H1 (cell line): ENCODE data around the gene MPP2. TPM values are rescaled to one million over a fixed set of nuclear protein-coding genes. Genes with fewer than 3 reads are reported as not detected.

Experiments used
- CTCF ChIA-PET: fragments of 300-600 bp; sonication (Branson Sonifier 250); formaldehyde crosslinking; loops from one replicate; lab custom pipeline; 2021; ENCODE audit not compliant: partially characterized antibody; lab: Charles Lee
- POLR2A ChIA-PET: fragments of 300-600 bp; sonication (Branson Sonifier 250); formaldehyde crosslinking; loops from one replicate; lab custom pipeline; 2021; ENCODE audit warnings: inconsistent platforms; ENCODE audit not compliant: partially characterized antibody; lab: Charles Lee
- DNase-seq, 2 experiments: peaks; one replicate each; pipeline versions ENCODE4 v3.0.0 to v3.0.0-alpha.2; 2010 to 2022; ENCODE audit warnings: low spot score in 2 of 2, low read depth in 1 of 2, mixed read lengths in 1 of 2
- FAIRE-seq: peaks from 2 replicates; lab custom pipeline; 2011; peaks lifted over from hg19 to GRCh38; lab: Jason Lieb, UNC
- H2AFZ ChIP-seq: 2 replicates; pipeline ENCODE4 v1.8.1; 2012; ENCODE audit warnings: low read length, inconsistent platforms
- H2AK5ac ChIP-seq: 2 replicates; pipeline ENCODE4 v1.6.1; 2013; ENCODE audit warnings: low read depth, low read length
- H2BK120ac ChIP-seq: replicated peaks from 2 replicates; pipeline ENCODE3; 2013; ENCODE audit warnings: low read depth, low read length, inconsistent platforms
- H2BK12ac ChIP-seq: 2 replicates; pipeline ENCODE4 v1.6.1; 2013; ENCODE audit warnings: low read depth, low read length
- H2BK15ac ChIP-seq: 2 replicates; pipeline ENCODE4 v1.6.1; 2013; ENCODE audit warnings: low read length
- H2BK20ac ChIP-seq: 2 replicates; pipeline ENCODE4 v1.6.1; 2013; ENCODE audit warnings: low read length
- H2BK5ac ChIP-seq: 2 replicates; pipeline ENCODE4 v1.6.1; 2013; ENCODE audit warnings: low read depth, low read length
- H3K14ac ChIP-seq: 2 replicates; pipeline ENCODE4 v1.6.1; 2013; ENCODE audit warnings: inconsistent platforms; ENCODE audit not compliant: insufficient read length
- H3K18ac ChIP-seq: 2 replicates; pipeline ENCODE4 v1.6.1; 2013; ENCODE audit warnings: low read length; ENCODE audit errors: extremely low read depth
- H3K23ac ChIP-seq: 2 replicates; pipeline ENCODE4 v1.6.1; 2013; ENCODE audit warnings: inconsistent platforms; ENCODE audit not compliant: insufficient read length
- H3K23me2 ChIP-seq: 2 replicates; pipeline ENCODE4 v1.6.1; 2013; ENCODE audit warnings: low read depth, low read length
- H3K27ac ChIP-seq: 2 replicates; pipeline ENCODE4 v1.6.1; 2011; ENCODE audit warnings: low read depth, low read length, inconsistent platforms
- H3K27me3 ChIP-seq, 4 experiments: replicated peaks in 1 of 4; 1 replicate in 1 of 4; 2 replicates in 3 of 4; pipeline versions ENCODE4 v1.6.1 to v1.8.1; 2011 to 2013; ENCODE audit warnings: low read length in 3 of 4, mild to moderate bottlenecking in 3 of 4, inconsistent platforms in 2 of 4, mixed read lengths in 2 of 4, moderate library complexity in 1 of 4; ENCODE audit not compliant: control insufficient read depth in 3 of 4, insufficient read depth in 3 of 4; ENCODE audit errors: extremely low read depth in 1 of 4
- H3K36me3 ChIP-seq, 4 experiments: 2 replicates each; pipeline versions ENCODE4 v1.6.1 to v1.8.1; 2011 to 2013; ENCODE audit warnings: mild to moderate bottlenecking in 4 of 4, low read length in 3 of 4, moderate library complexity in 2 of 4, control low read depth in 1 of 4, inconsistent platforms in 1 of 4; ENCODE audit not compliant: insufficient read depth in 4 of 4, control insufficient read depth in 2 of 4
- H3K4ac ChIP-seq: replicated peaks from 2 replicates; pipeline ENCODE3; 2013; ENCODE audit warnings: low read length, low read depth, mixed read lengths, inconsistent platforms; ENCODE audit not compliant: insufficient read length
- H3K4me1 ChIP-seq, 4 experiments: replicated peaks in 1 of 4; 1 replicate in 1 of 4; 2 replicates in 3 of 4; pipeline versions ENCODE4 v1.6.1 to v1.8.1; 2011 to 2013; ENCODE audit warnings: low read length in 3 of 4, inconsistent platforms in 2 of 4, mixed read lengths in 1 of 4; ENCODE audit not compliant: insufficient read depth in 4 of 4, control insufficient read depth in 3 of 4
- H3K4me2 ChIP-seq, 2 experiments: 2 replicates each; pipeline versions ENCODE4 v1.6.1 to v1.8.1; 2011 to 2013; ENCODE audit warnings: low read depth in 2 of 2, low read length in 2 of 2, control low read depth in 1 of 2, inconsistent platforms in 1 of 2, mild to moderate bottlenecking in 1 of 2; ENCODE audit not compliant: insufficient read depth in 1 of 2
- H3K4me3 ChIP-seq, 4 experiments: fragments of 200-600, 300-600 bp in 1 of 4; sonication (generic), shearing (Covaris generic), sonication (Bioruptor Twin) in 1 of 4; 2 replicates each; pipeline versions ENCODE4 v1.5.1 to v1.8.1; 2011 to 2016; ENCODE audit warnings: low read length in 4 of 4, low read depth in 3 of 4, control low read depth in 2 of 4, inconsistent platforms in 2 of 4, mild to moderate bottlenecking in 2 of 4, mixed read lengths in 1 of 4, moderate library complexity in 1 of 4; ENCODE audit not compliant: insufficient read depth in 2 of 4; ENCODE audit errors: extremely low read depth in 1 of 4
- H3K56ac ChIP-seq: replicated peaks from 2 replicates; pipeline ENCODE3; 2013; ENCODE audit warnings: low read depth, mild to moderate bottlenecking, mixed read lengths, low read length, inconsistent platforms; ENCODE audit not compliant: insufficient read length
- H3K79me1 ChIP-seq: 2 replicates; pipeline ENCODE4 v1.6.1; 2013; ENCODE audit warnings: low read depth, low read length, control low read depth
- H3K79me2 ChIP-seq, 2 experiments: 2 replicates each; pipeline versions ENCODE4 v1.6.1 to v1.8.1; 2012 to 2013; ENCODE audit warnings: low read length in 2 of 2, mild to moderate bottlenecking in 2 of 2, inconsistent platforms in 1 of 2; ENCODE audit not compliant: insufficient read depth in 2 of 2, control insufficient read depth in 1 of 2
- H3K9ac ChIP-seq, 4 experiments: replicated peaks in 1 of 4; 1 replicate in 1 of 4; 2 replicates in 3 of 4; pipeline versions ENCODE4 v1.6.1 to v1.8.1; 2011 to 2013; ENCODE audit warnings: low read depth in 3 of 4, low read length in 3 of 4, control low read depth in 2 of 4, mild to moderate bottlenecking in 2 of 4, moderate library complexity in 2 of 4, inconsistent platforms in 1 of 4; ENCODE audit errors: extremely low read depth in 1 of 4
- H3K9me3 ChIP-seq, 2 experiments: 2 replicates each; pipeline versions ENCODE4 v1.6.1 to v1.8.1; 2012 to 2013; ENCODE audit warnings: mild to moderate bottlenecking in 2 of 2, moderate library complexity in 2 of 2, control low read depth in 1 of 2, inconsistent platforms in 1 of 2, low read depth in 1 of 2, low read length in 1 of 2, mixed read lengths in 1 of 2; ENCODE audit not compliant: insufficient read depth in 2 of 2
- H4K20me1 ChIP-seq, 2 experiments: replicated peaks in 1 of 2; 2 replicates each; pipeline versions ENCODE3 to v1.8.1; 2011 to 2013; ENCODE audit warnings: inconsistent platforms in 2 of 2, low read length in 2 of 2, mild to moderate bottlenecking in 1 of 2; ENCODE audit not compliant: insufficient read depth in 2 of 2, control insufficient read depth in 1 of 2
- H4K5ac ChIP-seq: 2 replicates; pipeline ENCODE4 v1.6.1; 2013; ENCODE audit warnings: low read length, low read depth, mixed read lengths, inconsistent platforms; ENCODE audit not compliant: insufficient read length
- H4K8ac ChIP-seq: 2 replicates; pipeline ENCODE4 v1.8.0; 2013; ENCODE audit warnings: mild to moderate bottlenecking, moderate library complexity, low read length, inconsistent platforms; ENCODE audit not compliant: insufficient read depth; ENCODE audit errors: extremely low read depth
- H4K91ac ChIP-seq: replicated peaks from 2 replicates; pipeline ENCODE3; 2013; ENCODE audit warnings: low read length, mixed read lengths, inconsistent platforms; ENCODE audit not compliant: insufficient read length
- CHD2 ChIP-seq: IDR thresholded peaks from 2 replicates; pipeline ENCODE4 v1.6.1; 2012; ENCODE audit warnings: low read length, improper control_type of control experiment
- EGR1 ChIP-seq: IDR thresholded peaks from 2 replicates; pipeline ENCODE4 v1.6.1; 2011; ENCODE audit warnings: low read depth, low read length, borderline replicate concordance
- RNF2 ChIP-seq: fragments of 200-900, 300-1000 bp; sonication (generic); IDR thresholded peaks from 2 replicates; pipeline ENCODE4 v1.7.1; 2016; ENCODE audit warnings: borderline replicate concordance, low read depth, mild to moderate bottlenecking, antibody characterized with exemption, low read length; ENCODE audit not compliant: poor library complexity, severe bottlenecking; ENCODE audit errors: missing control alignments
- SAP30 ChIP-seq: fragments of 300-600 bp; sonication (generic); IDR thresholded peaks from 2 replicates; pipeline ENCODE4 v1.7.1; 2012; ENCODE audit warnings: low read length, moderate library complexity, mild to moderate bottlenecking, inconsistent platforms; ENCODE audit not compliant: insufficient read depth, insufficient replicate concordance
- SIX5 ChIP-seq: IDR thresholded peaks from 2 replicates; pipeline ENCODE4 v1.6.1; 2011; ENCODE audit warnings: mild to moderate bottlenecking, low read depth, low read length
- SRF ChIP-seq: IDR thresholded peaks from 2 replicates; pipeline ENCODE4 v1.6.1; 2011; ENCODE audit warnings: mild to moderate bottlenecking, low read depth, low read length, moderate library complexity
- TBP ChIP-seq: IDR thresholded peaks from 2 replicates; pipeline ENCODE4 v1.6.1; 2011; ENCODE audit warnings: low read depth, low read length, improper control_type of control experiment
- WGBS, 2 experiments: shearing (Covaris generic) in 1 of 2; methylation state at CpG; one replicate each; pipeline versions ENCODE4 v1.1.6 to v1.1.7; 2013 to 2015; ENCODE audit warnings: low lambda C conversion rate in 2 of 2, mixed read lengths in 2 of 2, inconsistent platforms in 1 of 2, low coverage in 1 of 2, missing lambda C conversion rate in 1 of 2; ENCODE audit not compliant: insufficient replicate concordance in 2 of 2, insufficient coverage in 1 of 2, insufficient read length in 1 of 2; ENCODE audit errors: extremely low coverage in 1 of 2, missing lambda C conversion rate in 1 of 2; 5-methylcytosine and 5-hydroxymethylcytosine counted together
- polyA plus RNA-seq, 7 experiments: library from polyadenylated mRNA; depleted of rRNA in 3 of 7; stranded (reverse) in 5 of 7; unstranded in 2 of 7; fragments of >200 nt in 5 of 7; fragments of 200-250 nt in 2 of 7; gene quantifications; 1 replicate in 5 of 7; 2 replicates in 1 of 7; 4 replicates in 1 of 7; pipeline versions ENCODE4 v1.2.1 to v1.2.3, GENCODE V29; 2011 to 2013; ENCODE audit warnings: missing spikeins in 2 of 7, mixed read lengths in 2 of 7
- total RNA-seq: library from RNA; stranded (reverse); fragmentation: NEBNext Ultra II Directional; extraction: Animal tissue kit (Norgen Biotek cat#: 25700); gene quantifications from 2 replicates; pipeline ENCODE4 v1.2.1, GENCODE V29; 2021

The MPP2 gene
- total and polyA plus RNA-seq, 2 of the 8 experiments (the other 6 are each of a cell fraction or from before 2014, with no cell fraction given): 30.9 to 34.1 TPM

- FAIRE-seq (no peak), DNase-seq (no peak)
- Histone ChIP-seq H4K91ac (no peak overlapping the region), H4K8ac (no peak overlapping the region), H2BK20ac (no peak overlapping the region), H3K27me3 (peaks cover 0 to 9% (median 7%) of the 10 kb centered on the region in 4 experiments; a peak in 5 of 7 replicates), H3K23ac (no peak overlapping the region), H3K4me2 (peak overlapping the region in 1 of 2 experiments; percentile 66; a peak in 2 of 4 replicates), H3K79me1 (no peaks in the 10 kb centered on the region), H3K9me3 (no peaks in the 10 kb centered on the region), H3K18ac (no peak overlapping the region), H4K5ac (no peak overlapping the region), H3K79me2 (no peaks in the 10 kb centered on the region), H2BK15ac (no peak overlapping the region), H3K4me1 (peaks cover 0 to 8% (median 6%) of the 10 kb centered on the region in 4 experiments; a peak in 5 of 7 replicates), H2BK5ac (no peak overlapping the region), H3K23me2 (peaks cover 8% of the 10 kb centered on the region), H3K36me3 (no peaks in the 10 kb centered on the region; a peak in 1 of 8 replicates), H3K56ac (no peak overlapping the region), H2BK12ac (no peak overlapping the region), H2AFZ (no peak overlapping the region), H3K27ac (no peak overlapping the region), H3K4ac (no peak overlapping the region), H2AK5ac (no peak overlapping the region), H2BK120ac (no peak overlapping the region), H3K4me3 (no peak overlapping the region), H3K14ac (no peak overlapping the region), H3K9ac (no peak overlapping the region), H4K20me1 (peaks cover 0 to 7% of the 10 kb centered on the region in 2 experiments)
- ChIA-PET POLR2A (interaction anchor here (1.3 kb wide), 1 partner anchor 10 kb away, joined by 3 read pairs; no protein-coding TSS in a partner anchor), CTCF (interaction anchor here (1.3 to 13.7 kb wide), 8 partner anchors 9 to 78 kb away, joined by 3 to 106 read pairs (median 14); partner anchors contain the start of genes MPP2 and PPY)
- 89% methylated on average over 4 of the region's 4 CpGs; no CpG with 5 or more reads in 1 of the 2 experiments for WGBS, 2 experiments
- TF ChIP-seq SAP30 (no peak), TBP (no peak), RNF2 (no peak), EGR1 (no peak), SIX5 (no peak), SRF (no peak), CHD2 (no peak)
Observed at GRCh38 chr17:43916385-43916784, 9.0 kb upstream of the MPP2 start.
